ENCODE data around the gene TMEM127. TPM values are rescaled to one million over a fixed set of nuclear protein-coding genes. Genes with fewer than 3 reads are reported as not detected.

TMEM127 gene
- total RNA-seq, 1 donor from 2014 or later = 30.6 TPM

- H3K4me3 Mint-ChIP-seq = no peak overlapping the region
- H3K27ac Mint-ChIP-seq (ENCODE audit: unreplicated experiment) = no peak overlapping the region
- no peak for DNase-seq (ENCODE audit: low read depth, low spot score)
- peaks cover 14% of the 10 kb centered on the region for H3K4me1 Mint-ChIP-seq
- TF ChIP-seq CTCF (conservative IDR thresholded peaks at IDR 0.05) = no peak
- no peaks in the 10 kb centered on the region for H3K9me3 Mint-ChIP-seq
- H3K36me3 Mint-ChIP-seq (ENCODE audit: low read depth) = no peaks in the 10 kb centered on the region
- no peaks in the 10 kb centered on the region for H3K27me3 Mint-ChIP-seq (ENCODE audit: low read depth)
Measured at GRCh38 chr2:96239745-96240264, 26.0 kb downstream of the TMEM127 start.

GRCh38 chr2:96239091-96239490 is 26.7 kb downstream of the TMEM127 start:
- no peaks in the 10 kb centered on the region for H3K27me3 Mint-ChIP-seq (ENCODE audit: low read depth)
- peaks cover 14% of the 10 kb centered on the region for H3K4me1 Mint-ChIP-seq
- TF ChIP-seq CTCF (conservative IDR thresholded peaks at IDR 0.05) = no peak
- no peaks in the 10 kb centered on the region for H3K9me3 Mint-ChIP-seq
- H3K27ac Mint-ChIP-seq (ENCODE audit: unreplicated experiment) = no peak overlapping the region
- no peak for DNase-seq (ENCODE audit: low read depth, low spot score)
- H3K36me3 Mint-ChIP-seq (ENCODE audit: low read depth) = no peaks in the 10 kb centered on the region
- no peak overlapping the region for H3K4me3 Mint-ChIP-seq

- peaks cover 14% of the 10 kb centered on the region for H3K4me1 Mint-ChIP-seq
- no peaks in the 10 kb centered on the region for H3K9me3 Mint-ChIP-seq
- no peak overlapping the region for H3K27ac Mint-ChIP-seq (ENCODE audit: unreplicated experiment)
Measured at GRCh38 chr2:96238266-96238665, 27.5 kb downstream of the TMEM127 start.

GRCh38 chr2:96236882-96237281 is 28.9 kb downstream of the TMEM127 start:
- no peaks in the 10 kb centered on the region for H3K9me3 Mint-ChIP-seq
- no peak overlapping the region for H3K27ac Mint-ChIP-seq (ENCODE audit: unreplicated experiment)
- DNase-seq (ENCODE audit: low read depth, low spot score) = no peak
- no peak for TF ChIP-seq CTCF (conservative IDR thresholded peaks at IDR 0.05)
- no peaks in the 10 kb centered on the region for H3K36me3 Mint-ChIP-seq (ENCODE audit: low read depth)
- H3K4me3 Mint-ChIP-seq = no peak overlapping the region
- no peaks in the 10 kb centered on the region for H3K27me3 Mint-ChIP-seq (ENCODE audit: low read depth)
- peaks cover 6% of the 10 kb centered on the region for H3K4me1 Mint-ChIP-seq

More at GRCh38 chr2:96238266-96238665, 27.5 kb downstream of the TMEM127 start:
- Mint-ChIP-seq H3K36me3 (ENCODE audit: low read depth) (no peaks in the 10 kb centered on the region), H3K27me3 (ENCODE audit: low read depth) (no peaks in the 10 kb centered on the region), H3K4me3 (no peak overlapping the region)
- TF ChIP-seq CTCF (conservative IDR thresholded peaks at IDR 0.05) = no peak
- DNase-seq (ENCODE audit: low read depth, low spot score) = no peak

- no peak for TF ChIP-seq CTCF (conservative IDR thresholded peaks at IDR 0.05)
- no peak for DNase-seq (ENCODE audit: low read depth, low spot score)
- Mint-ChIP-seq H3K9me3 (no peaks in the 10 kb centered on the region), H3K36me3 (ENCODE audit: low read depth) (no peaks in the 10 kb centered on the region), H3K4me1 (no peaks in the 10 kb centered on the region), H3K27ac (ENCODE audit: unreplicated experiment) (no peak overlapping the region), H3K4me3 (no peak overlapping the region), H3K27me3 (ENCODE audit: low read depth) (no peaks in the 10 kb centered on the region)
Measured at GRCh38 chr2:96233880-96234316, 31.9 kb downstream of the TMEM127 start.
